Measurements from ENCODE around the gene ESD.

DNA sequence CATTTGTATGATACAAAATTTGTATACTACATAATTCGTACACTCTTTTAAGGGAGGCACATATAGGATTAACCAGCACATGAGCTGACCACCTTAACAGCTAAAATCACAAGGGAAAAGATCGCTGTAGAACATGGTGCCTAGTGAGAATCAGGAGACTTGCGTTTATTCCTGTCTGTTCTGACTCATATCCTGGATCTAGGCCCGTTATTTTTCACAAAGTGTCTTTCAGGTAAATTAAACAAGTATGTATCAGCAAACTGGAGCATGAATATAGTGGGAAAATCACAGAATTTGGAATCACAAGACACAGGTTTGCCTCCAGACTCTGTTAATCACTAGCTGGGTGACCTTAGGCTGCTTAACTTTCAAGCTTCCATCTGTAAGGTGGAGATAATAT, 47.5 kb upstream of the ESD start:
- TF ChIP-seq, protein P1, sequence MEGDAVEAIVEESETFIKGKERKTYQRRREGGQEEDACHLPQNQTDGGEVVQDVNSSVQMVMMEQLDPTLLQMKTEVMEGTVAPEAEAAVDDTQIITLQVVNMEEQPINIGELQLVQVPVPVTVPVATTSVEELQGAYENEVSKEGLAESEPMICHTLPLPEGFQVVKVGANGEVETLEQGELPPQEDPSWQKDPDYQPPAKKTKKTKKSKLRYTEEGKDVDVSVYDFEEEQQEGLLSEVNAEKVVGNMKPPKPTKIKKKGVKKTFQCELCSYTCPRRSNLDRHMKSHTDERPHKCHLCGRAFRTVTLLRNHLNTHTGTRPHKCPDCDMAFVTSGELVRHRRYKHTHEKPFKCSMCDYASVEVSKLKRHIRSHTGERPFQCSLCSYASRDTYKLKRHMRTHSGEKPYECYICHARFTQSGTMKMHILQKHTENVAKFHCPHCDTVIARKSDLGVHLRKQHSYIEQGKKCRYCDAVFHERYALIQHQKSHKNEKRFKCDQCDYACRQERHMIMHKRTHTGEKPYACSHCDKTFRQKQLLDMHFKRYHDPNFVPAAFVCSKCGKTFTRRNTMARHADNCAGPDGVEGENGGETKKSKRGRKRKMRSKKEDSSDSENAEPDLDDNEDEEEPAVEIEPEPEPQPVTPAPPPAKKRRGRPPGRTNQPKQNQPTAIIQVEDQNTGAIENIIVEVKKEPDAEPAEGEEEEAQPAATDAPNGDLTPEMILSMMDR (conservative IDR thresholded peaks at IDR 0.05; ENCODE audit: low read depth, low read length) = no peak
- no peak for TF ChIP-seq EZH2phosphoT487 (IDR thresholded peaks at IDR 0.05; ENCODE audit: borderline replicate concordance, low read length)
